Measurements from ENCODE around the gene C3orf20. TPM values are rescaled to one million over a fixed set of nuclear protein-coding genes. Genes with fewer than 3 reads are reported as not detected.
"Not testable (repeated sequence)": the region's sequence is repeated elsewhere in the genome, so short reads cannot be mapped to it uniquely, and the experiment has no call there.

The C3orf20 gene
- total RNA-seq, 3 donors from 2014 or later = 0.08 to 0.14 TPM; not detected in 1

- H3K4me1 Mint-ChIP-seq (ENCODE audit: low read depth) = peaks cover 6% of the 10 kb centered on the region
- no peaks in the 10 kb centered on the region for H3K36me3 Mint-ChIP-seq (ENCODE audit: insufficient read depth)
- DNase-seq (no peak), ATAC-seq (no peak)
- no peak overlapping the region for H3K4me3 Mint-ChIP-seq
- H3K27me3 Mint-ChIP-seq (ENCODE audit: low read depth) = peaks cover 26% of the 10 kb centered on the region
- no peaks in the 10 kb centered on the region for H3K9me3 Mint-ChIP-seq
These were observed 129.3 kb downstream of the C3orf20 start for GRCh38 chr3:14803981-14804834.

GRCh38 chr3:14804835-14805780, 130.2 kb downstream of the C3orf20 start:
- no peaks in the 10 kb centered on the region for H3K36me3 Mint-ChIP-seq (ENCODE audit: insufficient read depth)
- peaks cover 35% of the 10 kb centered on the region for H3K27me3 Mint-ChIP-seq (ENCODE audit: low read depth)
- no peak for DNase-seq
- H3K9me3 Mint-ChIP-seq = no peaks in the 10 kb centered on the region
- H3K4me1 Mint-ChIP-seq (ENCODE audit: low read depth) = peaks cover 6% of the 10 kb centered on the region
- no peak for ATAC-seq
- H3K4me3 Mint-ChIP-seq = no peak overlapping the region

GRCh38 chr3:14805961-14806537, 131.1 kb downstream of the C3orf20 start:
- Mint-ChIP-seq H3K4me1 (ENCODE audit: low read depth) (peaks cover 7% of the 10 kb centered on the region), H3K36me3 (ENCODE audit: insufficient read depth) (no peaks in the 10 kb centered on the region), H3K4me3 (no peak overlapping the region), H3K9me3 (no peaks in the 10 kb centered on the region), H3K27me3 (ENCODE audit: low read depth) (peaks cover 39% of the 10 kb centered on the region)
- ATAC-seq = no peak
- no peak for DNase-seq

- ATAC-seq (peak in 1 of 2 donors; percentile 35), DNase-seq (no peak)
- Mint-ChIP-seq H3K4me3 (no peak overlapping the region), H3K36me3 (ENCODE audit: insufficient read depth) (no peaks in the 10 kb centered on the region), H3K27me3 (ENCODE audit: low read depth) (peaks cover 46% of the 10 kb centered on the region), H3K9me3 (no peaks in the 10 kb centered on the region), H3K4me1 (ENCODE audit: low read depth) (peaks cover 11% of the 10 kb centered on the region)
These were observed 131.8 kb downstream of the C3orf20 start for GRCh38 chr3:14806641-14807263.

- no peak for ATAC-seq
- peaks cover 58% of the 10 kb centered on the region for H3K27me3 Mint-ChIP-seq (ENCODE audit: low read depth)
- DNase-seq = no peak
- peaks cover 13% of the 10 kb centered on the region for H3K4me1 Mint-ChIP-seq (ENCODE audit: low read depth)
- H3K4me3 Mint-ChIP-seq = no peak overlapping the region
- H3K9me3 Mint-ChIP-seq = no peaks in the 10 kb centered on the region
- no peaks in the 10 kb centered on the region for H3K36me3 Mint-ChIP-seq (ENCODE audit: insufficient read depth)
These were observed 133.1 kb downstream of the C3orf20 start for GRCh38 chr3:14808025-14808424.

GRCh38 chr3:14808502-14809266, 133.7 kb downstream of the C3orf20 start:
- no peaks in the 10 kb centered on the region for H3K9me3 Mint-ChIP-seq
- peaks cover 13% of the 10 kb centered on the region for H3K4me1 Mint-ChIP-seq (ENCODE audit: low read depth)
- no peaks in the 10 kb centered on the region for H3K36me3 Mint-ChIP-seq (ENCODE audit: insufficient read depth)
- DNase-seq (no peak), ATAC-seq (no peak)
- H3K4me3 Mint-ChIP-seq = no peak overlapping the region
- peaks cover 64% of the 10 kb centered on the region for H3K27me3 Mint-ChIP-seq (ENCODE audit: low read depth)

- DNase-seq; H3K36me3 Mint-ChIP-seq (ENCODE audit: insufficient read depth); H3K9me3 Mint-ChIP-seq; ATAC-seq; H3K4me3 Mint-ChIP-seq: not testable (repeated sequence)
- Mint-ChIP-seq H3K4me1 (ENCODE audit: low read depth) (peaks cover 13% of the 10 kb centered on the region), H3K27me3 (ENCODE audit: low read depth) (peaks cover 64% of the 10 kb centered on the region)
These were observed 134.7 kb downstream of the C3orf20 start for GRCh38 chr3:14809611-14810010.

GRCh38 chr3:14810070-14810791, 135.3 kb downstream of the C3orf20 start:
- Mint-ChIP-seq H3K4me1 (ENCODE audit: low read depth) (peaks cover 8% of the 10 kb centered on the region), H3K4me3 (no peak overlapping the region), H3K27me3 (ENCODE audit: low read depth) (peaks cover 64% of the 10 kb centered on the region), H3K9me3 (no peaks in the 10 kb centered on the region), H3K36me3 (ENCODE audit: insufficient read depth) (no peaks in the 10 kb centered on the region)
- peak in 1 of 2 donors; percentile 15 for ATAC-seq
- DNase-seq = no peak

- Mint-ChIP-seq H3K36me3 (ENCODE audit: insufficient read depth) (no peaks in the 10 kb centered on the region), H3K4me3 (peak overlapping the region; percentile 16), H3K4me1 (ENCODE audit: low read depth) (peaks cover 7% of the 10 kb centered on the region), H3K9me3 (no peaks in the 10 kb centered on the region), H3K27me3 (ENCODE audit: low read depth) (peaks cover 67% of the 10 kb centered on the region)
- DNase-seq (no peak), ATAC-seq (no peak)
These were observed 136.1 kb downstream of the C3orf20 start for GRCh38 chr3:14810801-14811661.

GRCh38 chr3:14811684-14812083, 136.7 kb downstream of the C3orf20 start:
- H3K4me3 Mint-ChIP-seq = peak overlapping the region; percentile 16

GRCh38 chr3:14812196-14812790, 137.4 kb downstream of the C3orf20 start:
- Mint-ChIP-seq H3K36me3 (ENCODE audit: insufficient read depth) (no peaks in the 10 kb centered on the region), H3K4me1 (ENCODE audit: low read depth) (peaks cover 7% of the 10 kb centered on the region), H3K9me3 (no peaks in the 10 kb centered on the region), H3K4me3 (no peak overlapping the region), H3K27me3 (ENCODE audit: low read depth) (peaks cover 67% of the 10 kb centered on the region)
- DNase-seq = no peak
- ATAC-seq = no peak

More at GRCh38 chr3:14811684-14812083, 136.7 kb downstream of the C3orf20 start:
- DNase-seq (no peak), ATAC-seq (no peak)
- Mint-ChIP-seq H3K9me3 (no peaks in the 10 kb centered on the region), H3K36me3 (ENCODE audit: insufficient read depth) (no peaks in the 10 kb centered on the region), H3K4me1 (ENCODE audit: low read depth) (peaks cover 7% of the 10 kb centered on the region), H3K27me3 (ENCODE audit: low read depth) (peaks cover 68% of the 10 kb centered on the region)

- Mint-ChIP-seq H3K4me3 (no peak overlapping the region), H3K27me3 (ENCODE audit: low read depth) (peaks cover 61% of the 10 kb centered on the region), H3K4me1 (ENCODE audit: low read depth) (peaks cover 7% of the 10 kb centered on the region), H3K36me3 (ENCODE audit: insufficient read depth) (no peaks in the 10 kb centered on the region), H3K9me3 (no peaks in the 10 kb centered on the region)
- DNase-seq (no peak), ATAC-seq (no peak)
These were observed 139.5 kb downstream of the C3orf20 start for GRCh38 chr3:14814411-14814871.
